WTC11 (cell line): ENCODE results near the gene ZEB2. TPM values are rescaled to one million over a fixed set of nuclear protein-coding genes. Genes with fewer than 3 reads are reported as not detected.

Experiments used
- ATAC-seq: fragments of 200-7000 bp; cut with Tn5 transposase; 2 replicates; pipeline ENCODE4 v1.10.0; 2021; ENCODE audit warnings: mild to moderate bottlenecking, moderate library complexity
- CTCF ChIA-PET: fragments of 300-600 bp; sonication (Branson Sonifier 250); formaldehyde crosslinking; loops from one replicate; lab custom pipeline; 2021; ENCODE audit warnings: antibody characterized with exemption; lab: Charles Lee
- POLR2A ChIA-PET: fragments of 350-600 bp; sonication (Branson Sonifier 250); formaldehyde crosslinking; loops from one replicate; lab custom pipeline; 2021; ENCODE audit warnings: antibody characterized with exemption; lab: Charles Lee
- DNase-seq: peaks from one replicate; pipeline ENCODE4 v3.0.0; 2021; ENCODE audit warnings: low spot score
- H3K27ac Mint-ChIP-seq: 2 replicates; pipeline ENCODE4 v1.8.0; 2021; ENCODE audit warnings: mixed read lengths
- H3K27me3 Mint-ChIP-seq: 2 replicates; pipeline ENCODE4 v1.8.0; 2021; ENCODE audit warnings: low read depth, mild to moderate bottlenecking, moderate library complexity, mixed read lengths
- H3K36me3 Mint-ChIP-seq: 2 replicates; pipeline ENCODE4 v1.8.0; 2021; ENCODE audit warnings: mixed read lengths
- H3K4me1 Mint-ChIP-seq: 2 replicates; pipeline ENCODE4 v1.8.0; 2022; ENCODE audit warnings: mixed read lengths
- H3K4me3 Mint-ChIP-seq: 2 replicates; pipeline ENCODE4 v1.8.0; 2021; ENCODE audit warnings: mild to moderate bottlenecking, moderate library complexity, mixed read lengths
- H3K9me3 Mint-ChIP-seq: 2 replicates; pipeline ENCODE4 v1.8.0; 2021; ENCODE audit warnings: mixed read lengths
- ATF1 ChIP-seq: sonication (generic); formaldehyde crosslinking; IDR thresholded peaks from 2 replicates; pipeline ENCODE4 v1.8.1; 2023; ENCODE audit warnings: mild to moderate bottlenecking, moderate library complexity, missing genetic modification reagents
- ELF4 ChIP-seq: sonication (generic); formaldehyde crosslinking; IDR thresholded peaks from 2 replicates; pipeline ENCODE4 v1.8.1; 2022; ENCODE audit warnings: low read depth, mild to moderate bottlenecking, moderate library complexity, missing genetic modification reagents
- GABPB1 ChIP-seq: sonication (generic); formaldehyde crosslinking; IDR thresholded peaks from 2 replicates; pipeline ENCODE4 v1.8.1; 2023; ENCODE audit warnings: mild to moderate bottlenecking, missing genetic modification reagents
- NFYB ChIP-seq: sonication (generic); formaldehyde crosslinking; conservative IDR thresholded peaks from 2 replicates; pipeline ENCODE4 v1.8.0; 2022; ENCODE audit warnings: low read depth, missing genetic modification reagents
- RELA ChIP-seq: sonication (generic); formaldehyde crosslinking; IDR thresholded peaks from 2 replicates; pipeline ENCODE4 v1.8.1; 2022; ENCODE audit warnings: missing genetic modification reagents, mild to moderate bottlenecking, borderline replicate concordance
- SOX15 ChIP-seq: fragments of 250-450 bp; sonication (Bioruptor Pico); IDR thresholded peaks from 2 replicates; pipeline ENCODE4 v1.9.0; 2021; ENCODE audit warnings: mild to moderate bottlenecking
- TCF7 ChIP-seq: sonication (generic); formaldehyde crosslinking; IDR thresholded peaks from 2 replicates; pipeline ENCODE4 v1.8.0; 2022; ENCODE audit warnings: mild to moderate bottlenecking, low read depth, missing genetic modification reagents, moderate library complexity
- TEAD1 ChIP-seq: sonication (generic); formaldehyde crosslinking; IDR thresholded peaks from 2 replicates; pipeline ENCODE4 v1.8.0; 2022; ENCODE audit warnings: mild to moderate bottlenecking, missing genetic modification reagents
- ZNF232 ChIP-seq: sonication (generic); formaldehyde crosslinking; IDR thresholded peaks from 2 replicates; pipeline ENCODE4 v1.8.0; 2022; ENCODE audit warnings: mild to moderate bottlenecking, missing genetic modification reagents
- ZNF423 ChIP-seq: fragments of 250-450 bp; sonication (Bioruptor Pico); IDR thresholded peaks from 2 replicates; pipeline ENCODE4 v2.1.2; 2022; ENCODE audit warnings: mild to moderate bottlenecking, moderate library complexity
- total RNA-seq: library from RNA; stranded (reverse); gene quantifications from 3 replicates; pipeline ENCODE4 v1.2.3, GENCODE V29; 2021
- TF ChIP-seq, protein P1 (sequence below): sonication (generic); formaldehyde crosslinking; IDR thresholded peaks from 2 replicates; pipeline ENCODE4 v1.8.1; 2023; ENCODE audit warnings: mild to moderate bottlenecking, missing genetic modification reagents, borderline replicate concordance
- TF ChIP-seq, protein P2 (sequence below): sonication (generic); formaldehyde crosslinking; IDR thresholded peaks from 2 replicates; pipeline ENCODE4 v1.8.0; 2022; ENCODE audit warnings: mild to moderate bottlenecking, missing genetic modification reagents
- TF ChIP-seq, protein P3 (sequence below): sonication (generic); formaldehyde crosslinking; IDR thresholded peaks from 2 replicates; pipeline ENCODE4 v1.8.1; 2022; ENCODE audit warnings: mild to moderate bottlenecking, moderate library complexity, missing genetic modification reagents
- TF ChIP-seq, protein P4 (sequence below): fragments of 200-600 bp; IDR thresholded peaks from 2 replicates; pipeline ENCODE4 v1.8.0; 2022; ENCODE audit warnings: antibody characterized with exemption
- TF ChIP-seq, protein P5 (sequence below): fragments of 250-450 bp; sonication (Bioruptor Pico); conservative IDR thresholded peaks from 2 replicates; pipeline ENCODE4 v1.9.0; 2021; ENCODE audit warnings: mild to moderate bottlenecking
- TF ChIP-seq, protein P6 (sequence below): sonication (generic); formaldehyde crosslinking; IDR thresholded peaks from 2 replicates; pipeline ENCODE4 v1.8.1; 2023; ENCODE audit warnings: mild to moderate bottlenecking, missing genetic modification reagents
- TF ChIP-seq, protein P7 (sequence below): sonication (generic); formaldehyde crosslinking; IDR thresholded peaks from 2 replicates; pipeline ENCODE4 v1.8.1; 2022; ENCODE audit warnings: low read depth, mild to moderate bottlenecking, moderate library complexity, missing genetic modification reagents, borderline replicate concordance
- TF ChIP-seq, protein P8 (sequence below): sonication (generic); formaldehyde crosslinking; IDR thresholded peaks from 2 replicates; pipeline ENCODE4 v1.8.0; 2022; ENCODE audit warnings: missing genetic modification reagents

Gene ZEB2
- total RNA-seq, 1 experiment from 2014 or later, result 0.42 TPM

DNA sequence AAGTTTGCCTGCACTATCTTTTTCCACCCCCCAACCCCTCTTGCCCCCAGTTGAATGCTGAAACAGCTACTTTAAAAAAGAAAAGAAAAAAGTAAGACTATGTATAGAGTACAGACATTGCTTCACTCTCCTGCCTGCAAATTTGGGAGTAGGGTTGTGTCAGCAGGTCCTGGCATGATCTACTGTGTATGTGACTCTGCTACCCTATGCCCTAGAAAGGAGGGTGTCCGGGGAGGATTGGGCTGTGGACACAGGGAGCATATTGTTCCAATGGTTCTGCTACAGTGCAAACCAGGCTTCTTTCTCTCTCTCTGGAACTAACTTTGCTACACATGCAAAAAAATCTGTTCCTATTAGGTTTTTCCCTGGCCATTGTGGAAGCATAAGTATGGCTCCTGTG, 9.9 kb upstream of the ZEB2 start (continued):
- TF ChIP-seq, protein P1, sequence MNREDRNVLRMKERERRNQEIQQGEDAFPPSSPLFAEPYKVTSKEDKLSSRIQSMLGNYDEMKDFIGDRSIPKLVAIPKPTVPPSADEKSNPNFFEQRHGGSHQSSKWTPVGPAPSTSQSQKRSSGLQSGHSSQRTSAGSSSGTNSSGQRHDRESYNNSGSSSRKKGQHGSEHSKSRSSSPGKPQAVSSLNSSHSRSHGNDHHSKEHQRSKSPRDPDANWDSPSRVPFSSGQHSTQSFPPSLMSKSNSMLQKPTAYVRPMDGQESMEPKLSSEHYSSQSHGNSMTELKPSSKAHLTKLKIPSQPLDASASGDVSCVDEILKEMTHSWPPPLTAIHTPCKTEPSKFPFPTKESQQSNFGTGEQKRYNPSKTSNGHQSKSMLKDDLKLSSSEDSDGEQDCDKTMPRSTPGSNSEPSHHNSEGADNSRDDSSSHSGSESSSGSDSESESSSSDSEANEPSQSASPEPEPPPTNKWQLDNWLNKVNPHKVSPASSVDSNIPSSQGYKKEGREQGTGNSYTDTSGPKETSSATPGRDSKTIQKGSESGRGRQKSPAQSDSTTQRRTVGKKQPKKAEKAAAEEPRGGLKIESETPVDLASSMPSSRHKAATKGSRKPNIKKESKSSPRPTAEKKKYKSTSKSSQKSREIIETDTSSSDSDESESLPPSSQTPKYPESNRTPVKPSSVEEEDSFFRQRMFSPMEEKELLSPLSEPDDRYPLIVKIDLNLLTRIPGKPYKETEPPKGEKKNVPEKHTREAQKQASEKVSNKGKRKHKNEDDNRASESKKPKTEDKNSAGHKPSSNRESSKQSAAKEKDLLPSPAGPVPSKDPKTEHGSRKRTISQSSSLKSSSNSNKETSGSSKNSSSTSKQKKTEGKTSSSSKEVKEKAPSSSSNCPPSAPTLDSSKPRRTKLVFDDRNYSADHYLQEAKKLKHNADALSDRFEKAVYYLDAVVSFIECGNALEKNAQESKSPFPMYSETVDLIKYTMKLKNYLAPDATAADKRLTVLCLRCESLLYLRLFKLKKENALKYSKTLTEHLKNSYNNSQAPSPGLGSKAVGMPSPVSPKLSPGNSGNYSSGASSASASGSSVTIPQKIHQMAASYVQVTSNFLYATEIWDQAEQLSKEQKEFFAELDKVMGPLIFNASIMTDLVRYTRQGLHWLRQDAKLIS (CRISPR knock-in tag), result no peak
- TF ChIP-seq TEAD1 (CRISPR knock-in tag) (no peak), RELA (CRISPR knock-in tag) (no peak)
- TF ChIP-seq, protein P2, sequence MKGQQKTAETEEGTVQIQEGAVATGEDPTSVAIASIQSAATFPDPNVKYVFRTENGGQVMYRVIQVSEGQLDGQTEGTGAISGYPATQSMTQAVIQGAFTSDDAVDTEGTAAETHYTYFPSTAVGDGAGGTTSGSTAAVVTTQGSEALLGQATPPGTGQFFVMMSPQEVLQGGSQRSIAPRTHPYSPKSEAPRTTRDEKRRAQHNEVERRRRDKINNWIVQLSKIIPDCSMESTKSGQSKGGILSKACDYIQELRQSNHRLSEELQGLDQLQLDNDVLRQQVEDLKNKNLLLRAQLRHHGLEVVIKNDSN (CRISPR knock-in tag), result no peak
- TF ChIP-seq, protein P3, sequence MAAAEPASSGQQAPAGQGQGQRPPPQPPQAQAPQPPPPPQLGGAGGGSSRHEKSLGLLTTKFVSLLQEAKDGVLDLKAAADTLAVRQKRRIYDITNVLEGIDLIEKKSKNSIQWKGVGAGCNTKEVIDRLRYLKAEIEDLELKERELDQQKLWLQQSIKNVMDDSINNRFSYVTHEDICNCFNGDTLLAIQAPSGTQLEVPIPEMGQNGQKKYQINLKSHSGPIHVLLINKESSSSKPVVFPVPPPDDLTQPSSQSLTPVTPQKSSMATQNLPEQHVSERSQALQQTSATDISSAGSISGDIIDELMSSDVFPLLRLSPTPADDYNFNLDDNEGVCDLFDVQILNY (CRISPR knock-in tag), result no peak
- TF ChIP-seq, protein P4, sequence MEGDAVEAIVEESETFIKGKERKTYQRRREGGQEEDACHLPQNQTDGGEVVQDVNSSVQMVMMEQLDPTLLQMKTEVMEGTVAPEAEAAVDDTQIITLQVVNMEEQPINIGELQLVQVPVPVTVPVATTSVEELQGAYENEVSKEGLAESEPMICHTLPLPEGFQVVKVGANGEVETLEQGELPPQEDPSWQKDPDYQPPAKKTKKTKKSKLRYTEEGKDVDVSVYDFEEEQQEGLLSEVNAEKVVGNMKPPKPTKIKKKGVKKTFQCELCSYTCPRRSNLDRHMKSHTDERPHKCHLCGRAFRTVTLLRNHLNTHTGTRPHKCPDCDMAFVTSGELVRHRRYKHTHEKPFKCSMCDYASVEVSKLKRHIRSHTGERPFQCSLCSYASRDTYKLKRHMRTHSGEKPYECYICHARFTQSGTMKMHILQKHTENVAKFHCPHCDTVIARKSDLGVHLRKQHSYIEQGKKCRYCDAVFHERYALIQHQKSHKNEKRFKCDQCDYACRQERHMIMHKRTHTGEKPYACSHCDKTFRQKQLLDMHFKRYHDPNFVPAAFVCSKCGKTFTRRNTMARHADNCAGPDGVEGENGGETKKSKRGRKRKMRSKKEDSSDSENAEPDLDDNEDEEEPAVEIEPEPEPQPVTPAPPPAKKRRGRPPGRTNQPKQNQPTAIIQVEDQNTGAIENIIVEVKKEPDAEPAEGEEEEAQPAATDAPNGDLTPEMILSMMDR, result no peak

DNA sequence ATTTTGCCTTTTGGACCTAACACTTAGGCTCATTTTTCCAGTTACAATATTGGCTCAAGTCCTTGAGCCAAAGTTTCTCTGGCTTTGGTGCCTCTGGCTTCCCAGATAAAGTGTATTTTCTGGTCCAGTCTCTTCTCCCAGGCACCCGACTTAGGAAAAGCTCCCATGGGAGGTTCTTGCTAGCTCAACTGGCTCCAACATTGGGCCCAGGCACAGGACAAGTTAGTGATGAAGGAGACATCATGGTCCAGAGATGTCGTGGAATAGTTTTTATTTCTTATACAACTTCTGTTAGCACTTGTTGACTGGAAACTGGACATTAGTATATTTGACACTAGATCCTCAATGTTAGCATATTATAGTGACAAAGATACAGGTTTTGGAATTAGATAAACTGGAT, 8.2 kb upstream of the ZEB2 start:
- no peak for DNase-seq
- H3K27me3 Mint-ChIP-seq, result peaks cover 7% of the 10 kb centered on the region
- POLR2A ChIA-PET, result no interaction called here
- H3K9me3 Mint-ChIP-seq, result peaks cover 1% of the 10 kb centered on the region
- CTCF ChIA-PET, result interaction anchor here (0.7 kb wide), 1 partner anchor 24 kb away, joined by 3 read pairs; no protein-coding TSS in a partner anchor
- ATAC-seq, result no peak
- H3K4me1 Mint-ChIP-seq, result peaks cover 20% of the 10 kb centered on the region
- no peak overlapping the region for H3K27ac Mint-ChIP-seq
- no peak overlapping the region for H3K4me3 Mint-ChIP-seq
- no peaks in the 10 kb centered on the region; the same call in 1 of the 2 replicates for H3K36me3 Mint-ChIP-seq
- TF ChIP-seq, protein P5, sequence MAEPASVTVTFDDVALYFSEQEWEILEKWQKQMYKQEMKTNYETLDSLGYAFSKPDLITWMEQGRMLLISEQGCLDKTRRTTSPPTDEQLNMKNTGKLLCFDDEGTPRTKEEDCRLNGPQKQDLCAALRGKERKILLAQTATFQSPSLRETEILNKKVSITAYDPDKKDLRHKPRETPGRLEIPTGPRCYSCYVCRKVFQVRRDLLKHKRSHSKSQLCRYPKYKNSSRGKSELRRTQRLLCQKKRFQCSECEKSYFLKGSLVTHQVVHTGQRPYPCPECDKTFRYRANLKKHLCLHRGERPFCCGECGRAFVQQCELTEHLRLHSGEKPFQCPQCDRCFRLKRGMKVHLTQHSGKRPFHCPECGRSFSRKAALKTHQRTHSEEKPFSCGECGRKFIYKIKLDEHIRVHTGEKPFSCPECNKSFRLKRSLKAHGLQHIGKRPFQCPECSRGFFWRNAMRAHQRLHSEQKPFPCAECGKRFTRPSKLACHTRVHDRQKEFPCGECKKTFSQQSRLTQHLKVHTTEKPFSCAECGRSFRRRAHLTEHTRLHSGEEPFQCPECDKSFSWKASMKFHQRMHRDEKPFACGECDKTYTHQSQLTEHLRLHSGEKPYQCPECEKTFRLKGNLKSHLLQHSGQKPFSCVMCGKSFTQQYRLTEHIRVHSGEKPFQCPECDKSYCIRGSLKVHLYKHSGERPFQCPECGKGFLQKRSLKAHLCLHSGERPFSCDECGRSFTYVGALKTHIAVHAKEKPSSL (CRISPR knock-in tag), result no peak
- TF ChIP-seq, protein P6, sequence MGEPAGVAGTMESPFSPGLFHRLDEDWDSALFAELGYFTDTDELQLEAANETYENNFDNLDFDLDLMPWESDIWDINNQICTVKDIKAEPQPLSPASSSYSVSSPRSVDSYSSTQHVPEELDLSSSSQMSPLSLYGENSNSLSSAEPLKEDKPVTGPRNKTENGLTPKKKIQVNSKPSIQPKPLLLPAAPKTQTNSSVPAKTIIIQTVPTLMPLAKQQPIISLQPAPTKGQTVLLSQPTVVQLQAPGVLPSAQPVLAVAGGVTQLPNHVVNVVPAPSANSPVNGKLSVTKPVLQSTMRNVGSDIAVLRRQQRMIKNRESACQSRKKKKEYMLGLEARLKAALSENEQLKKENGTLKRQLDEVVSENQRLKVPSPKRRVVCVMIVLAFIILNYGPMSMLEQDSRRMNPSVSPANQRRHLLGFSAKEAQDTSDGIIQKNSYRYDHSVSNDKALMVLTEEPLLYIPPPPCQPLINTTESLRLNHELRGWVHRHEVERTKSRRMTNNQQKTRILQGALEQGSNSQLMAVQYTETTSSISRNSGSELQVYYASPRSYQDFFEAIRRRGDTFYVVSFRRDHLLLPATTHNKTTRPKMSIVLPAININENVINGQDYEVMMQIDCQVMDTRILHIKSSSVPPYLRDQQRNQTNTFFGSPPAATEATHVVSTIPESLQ (CRISPR knock-in tag), result no peak
- TF ChIP-seq ZNF423 (CRISPR knock-in tag), result no peak
- TF ChIP-seq, protein P7, sequence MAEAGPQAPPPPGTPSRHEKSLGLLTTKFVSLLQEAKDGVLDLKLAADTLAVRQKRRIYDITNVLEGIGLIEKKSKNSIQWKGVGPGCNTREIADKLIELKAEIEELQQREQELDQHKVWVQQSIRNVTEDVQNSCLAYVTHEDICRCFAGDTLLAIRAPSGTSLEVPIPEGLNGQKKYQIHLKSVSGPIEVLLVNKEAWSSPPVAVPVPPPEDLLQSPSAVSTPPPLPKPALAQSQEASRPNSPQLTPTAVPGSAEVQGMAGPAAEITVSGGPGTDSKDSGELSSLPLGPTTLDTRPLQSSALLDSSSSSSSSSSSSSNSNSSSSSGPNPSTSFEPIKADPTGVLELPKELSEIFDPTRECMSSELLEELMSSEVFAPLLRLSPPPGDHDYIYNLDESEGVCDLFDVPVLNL (CRISPR knock-in tag), result no peak
- TF ChIP-seq SOX15 (CRISPR knock-in tag), result no peak
- TF ChIP-seq ELF4 (CRISPR knock-in tag), result no peak
- TF ChIP-seq ZNF232 (CRISPR knock-in tag), result no peak
- TF ChIP-seq, protein P2 (CRISPR knock-in tag), result no peak
- no peak for TF ChIP-seq GABPB1 (CRISPR knock-in tag)
- TF ChIP-seq ATF1 (CRISPR knock-in tag), result no peak
- no peak for TF ChIP-seq NFYB (CRISPR knock-in tag)
- TF ChIP-seq, protein P8, sequence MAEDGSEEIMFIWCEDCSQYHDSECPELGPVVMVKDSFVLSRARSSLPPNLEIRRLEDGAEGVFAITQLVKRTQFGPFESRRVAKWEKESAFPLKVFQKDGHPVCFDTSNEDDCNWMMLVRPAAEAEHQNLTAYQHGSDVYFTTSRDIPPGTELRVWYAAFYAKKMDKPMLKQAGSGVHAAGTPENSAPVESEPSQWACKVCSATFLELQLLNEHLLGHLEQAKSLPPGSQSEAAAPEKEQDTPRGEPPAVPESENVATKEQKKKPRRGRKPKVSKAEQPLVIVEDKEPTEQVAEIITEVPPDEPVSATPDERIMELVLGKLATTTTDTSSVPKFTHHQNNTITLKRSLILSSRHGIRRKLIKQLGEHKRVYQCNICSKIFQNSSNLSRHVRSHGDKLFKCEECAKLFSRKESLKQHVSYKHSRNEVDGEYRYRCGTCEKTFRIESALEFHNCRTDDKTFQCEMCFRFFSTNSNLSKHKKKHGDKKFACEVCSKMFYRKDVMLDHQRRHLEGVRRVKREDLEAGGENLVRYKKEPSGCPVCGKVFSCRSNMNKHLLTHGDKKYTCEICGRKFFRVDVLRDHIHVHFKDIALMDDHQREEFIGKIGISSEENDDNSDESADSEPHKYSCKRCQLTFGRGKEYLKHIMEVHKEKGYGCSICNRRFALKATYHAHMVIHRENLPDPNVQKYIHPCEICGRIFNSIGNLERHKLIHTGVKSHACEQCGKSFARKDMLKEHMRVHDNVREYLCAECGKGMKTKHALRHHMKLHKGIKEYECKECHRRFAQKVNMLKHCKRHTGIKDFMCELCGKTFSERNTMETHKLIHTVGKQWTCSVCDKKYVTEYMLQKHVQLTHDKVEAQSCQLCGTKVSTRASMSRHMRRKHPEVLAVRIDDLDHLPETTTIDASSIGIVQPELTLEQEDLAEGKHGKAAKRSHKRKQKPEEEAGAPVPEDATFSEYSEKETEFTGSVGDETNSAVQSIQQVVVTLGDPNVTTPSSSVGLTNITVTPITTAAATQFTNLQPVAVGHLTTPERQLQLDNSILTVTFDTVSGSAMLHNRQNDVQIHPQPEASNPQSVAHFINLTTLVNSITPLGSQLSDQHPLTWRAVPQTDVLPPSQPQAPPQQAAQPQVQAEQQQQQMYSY, result no peak
- no peak for TF ChIP-seq TCF7 (CRISPR knock-in tag)
